Fibroblast of skin of right quadriceps (primary cell): ENCODE data around the gene C11orf52.
"Not testable (repeated sequence)": the region's sequence is repeated elsewhere in the genome, so short reads cannot be mapped to it uniquely, and the experiment has no call there.

Experiments
- DNase-seq: peaks from one replicate; pipeline ENCODE4 v3.0.0-alpha.2; 2013

C11orf52 gene

GRCh38 chr11:111913031-111913861 lies 5.5 kb upstream of the C11orf52 start:
- no peak for DNase-seq

- peak; percentile 83 for DNase-seq
These were observed 4.7 kb upstream of the C11orf52 start for GRCh38 chr11:111913997-111914396.

GRCh38 chr11:111916768-111917167 lies 1.9 kb upstream of the C11orf52 start:
- no peak for DNase-seq

- no peak for DNase-seq
These were observed 1.4 kb upstream of the C11orf52 start for GRCh38 chr11:111917312-111917711.

GRCh38 chr11:111917788-111918187 lies 925 bp upstream of the C11orf52 start:
- DNase-seq = no peak

GRCh38 chr11:111920908-111921307 lies 2.2 kb downstream of the C11orf52 start:
- DNase-seq = no peak

GRCh38 chr11:111921541-111922230 lies 3.0 kb downstream of the C11orf52 start:
- no peak for DNase-seq

- peak; percentile 90 for DNase-seq
These were observed 4.1 kb downstream of the C11orf52 start for GRCh38 chr11:111922803-111923202.

- DNase-seq = peak; percentile 84
These were observed 4.7 kb downstream of the C11orf52 start for GRCh38 chr11:111923351-111923788.

GRCh38 chr11:111923951-111924350 lies 5.2 kb downstream of the C11orf52 start:
- no peak for DNase-seq

GRCh38 chr11:111925953-111926352 lies 7.2 kb downstream of the C11orf52 start:
- DNase-seq = no peak

- DNase-seq = peak; percentile 96
These were observed 8.0 kb downstream of the C11orf52 start for GRCh38 chr11:111926505-111927391.

GRCh38 chr11:111930472-111930871 lies 11.8 kb downstream of the C11orf52 start:
- no peak for DNase-seq

GRCh38 chr11:111932611-111932950 lies 13.9 kb downstream of the C11orf52 start:
- DNase-seq = no peak

GRCh38 chr11:111933176-111933575 lies 14.5 kb downstream of the C11orf52 start:
- not testable (repeated sequence) for DNase-seq

GRCh38 chr11:111933872-111934271 lies 15.2 kb downstream of the C11orf52 start:
- peak; percentile 46 for DNase-seq

- no peak for DNase-seq
These were observed 15.6 kb downstream of the C11orf52 start for GRCh38 chr11:111934306-111934705.

- peak; percentile 13 for DNase-seq
These were observed 16.8 kb downstream of the C11orf52 start for GRCh38 chr11:111935317-111936039.

- DNase-seq = no peak
These were observed 17.4 kb downstream of the C11orf52 start for GRCh38 chr11:111936040-111936540.

GRCh38 chr11:111937461-111937769 lies 18.7 kb downstream of the C11orf52 start:
- DNase-seq = no peak

GRCh38 chr11:111937844-111938243 lies 19.1 kb downstream of the C11orf52 start:
- no peak for DNase-seq

- DNase-seq = peak; percentile 50
These were observed 20.0 kb downstream of the C11orf52 start for GRCh38 chr11:111938687-111939160.
